Neural crest cell (in vitro differentiated cells): ENCODE data around the gene WDR18. TPM values are rescaled to one million over a fixed set of nuclear protein-coding genes. Genes with fewer than 3 reads are reported as not detected.

Source experiments
- DNase-seq: peaks from one replicate; pipeline ENCODE4 v3.0.0; 2021; ENCODE audit warnings: low read depth, mixed read lengths, low spot score
- H3K27ac Mint-ChIP-seq: one replicate; pipeline ENCODE4 v1.8.0; 2021; ENCODE audit warnings: mild to moderate bottlenecking, mixed read lengths; ENCODE audit not compliant: unreplicated experiment
- H3K27me3 Mint-ChIP-seq: 2 replicates; pipeline ENCODE4 v1.8.0; 2021; ENCODE audit warnings: low read depth, mild to moderate bottlenecking, mixed read lengths
- H3K36me3 Mint-ChIP-seq: 2 replicates; pipeline ENCODE4 v1.8.0; 2021; ENCODE audit warnings: low read depth, mild to moderate bottlenecking, mixed read lengths
- H3K4me1 Mint-ChIP-seq: 2 replicates; pipeline ENCODE4 v1.8.0; 2021; ENCODE audit warnings: mixed read lengths
- H3K4me3 Mint-ChIP-seq: one replicate; pipeline ENCODE4 v1.8.0; 2021; ENCODE audit warnings: mild to moderate bottlenecking, mixed read lengths
- H3K9me3 Mint-ChIP-seq: 2 replicates; pipeline ENCODE4 v1.8.0; 2021; ENCODE audit warnings: mixed read lengths
- total RNA-seq: library from RNA; stranded (reverse); gene quantifications from 2 replicates; pipeline ENCODE4 v1.2.1, GENCODE V29; 2021
- TF ChIP-seq, protein P1 (sequence below): fragments of 200-600 bp; sonication (generic); conservative IDR thresholded peaks from 2 replicates; pipeline ENCODE4 v1.5.0; 2021; ENCODE audit warnings: antibody characterized with exemption, mild to moderate bottlenecking

The WDR18 gene
- total RNA-seq, 1 donor from 2014 or later: 65.2 TPM

DNA sequence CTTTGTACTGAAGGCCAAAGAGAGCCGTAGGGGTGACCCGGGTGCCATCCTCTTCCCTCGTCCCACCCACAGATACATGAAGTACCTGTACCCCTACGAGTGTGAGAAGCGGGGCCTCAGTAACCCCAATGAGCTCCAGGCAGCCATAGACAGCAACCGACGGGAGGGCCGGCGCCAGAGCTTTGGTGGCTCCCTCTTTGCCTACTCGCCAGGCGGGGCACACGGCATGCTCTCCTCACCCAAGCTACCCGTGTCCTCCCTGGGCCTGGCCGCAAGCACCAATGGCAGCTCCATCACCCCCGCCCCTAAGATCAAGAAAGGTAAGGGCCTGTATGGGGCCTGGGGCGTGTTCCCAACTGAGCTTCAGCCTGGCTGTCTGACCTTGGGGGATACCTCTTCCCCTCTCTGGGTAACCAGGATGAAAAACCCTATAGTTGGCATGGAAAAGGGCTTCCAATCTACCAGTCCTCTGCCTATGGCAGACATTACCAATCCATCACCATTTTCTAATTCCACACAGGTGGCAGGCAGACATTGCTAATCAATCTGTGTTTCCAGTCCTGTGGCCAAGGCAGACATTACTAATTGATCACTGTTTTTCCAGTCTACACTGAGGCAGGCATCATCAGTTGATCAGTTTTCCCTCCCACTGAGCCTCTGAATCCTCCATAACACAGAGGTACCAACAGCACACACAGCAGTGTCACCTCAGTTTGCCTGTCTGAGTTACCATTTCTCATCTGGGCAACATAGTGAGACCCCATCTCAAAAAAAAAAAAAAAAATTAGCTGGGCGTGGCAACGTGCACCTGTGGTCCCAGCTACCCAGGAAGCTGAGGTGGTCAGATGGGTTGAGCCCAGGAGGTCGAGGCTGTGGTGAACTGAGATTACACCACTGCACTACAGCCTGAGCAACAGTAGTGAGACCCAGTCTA lies 19.1 kb upstream of the WDR18 start:
- Mint-ChIP-seq H3K36me3 (peaks cover 19% of the 10 kb centered on the region), H3K27ac (no peak overlapping the region), H3K9me3 (no peaks in the 10 kb centered on the region), H3K27me3 (no peaks in the 10 kb centered on the region), H3K4me1 (peaks cover 5% of the 10 kb centered on the region), H3K4me3 (no peak overlapping the region)
- no peak for DNase-seq
- TF ChIP-seq, protein P1, sequence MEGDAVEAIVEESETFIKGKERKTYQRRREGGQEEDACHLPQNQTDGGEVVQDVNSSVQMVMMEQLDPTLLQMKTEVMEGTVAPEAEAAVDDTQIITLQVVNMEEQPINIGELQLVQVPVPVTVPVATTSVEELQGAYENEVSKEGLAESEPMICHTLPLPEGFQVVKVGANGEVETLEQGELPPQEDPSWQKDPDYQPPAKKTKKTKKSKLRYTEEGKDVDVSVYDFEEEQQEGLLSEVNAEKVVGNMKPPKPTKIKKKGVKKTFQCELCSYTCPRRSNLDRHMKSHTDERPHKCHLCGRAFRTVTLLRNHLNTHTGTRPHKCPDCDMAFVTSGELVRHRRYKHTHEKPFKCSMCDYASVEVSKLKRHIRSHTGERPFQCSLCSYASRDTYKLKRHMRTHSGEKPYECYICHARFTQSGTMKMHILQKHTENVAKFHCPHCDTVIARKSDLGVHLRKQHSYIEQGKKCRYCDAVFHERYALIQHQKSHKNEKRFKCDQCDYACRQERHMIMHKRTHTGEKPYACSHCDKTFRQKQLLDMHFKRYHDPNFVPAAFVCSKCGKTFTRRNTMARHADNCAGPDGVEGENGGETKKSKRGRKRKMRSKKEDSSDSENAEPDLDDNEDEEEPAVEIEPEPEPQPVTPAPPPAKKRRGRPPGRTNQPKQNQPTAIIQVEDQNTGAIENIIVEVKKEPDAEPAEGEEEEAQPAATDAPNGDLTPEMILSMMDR: no peak

DNA sequence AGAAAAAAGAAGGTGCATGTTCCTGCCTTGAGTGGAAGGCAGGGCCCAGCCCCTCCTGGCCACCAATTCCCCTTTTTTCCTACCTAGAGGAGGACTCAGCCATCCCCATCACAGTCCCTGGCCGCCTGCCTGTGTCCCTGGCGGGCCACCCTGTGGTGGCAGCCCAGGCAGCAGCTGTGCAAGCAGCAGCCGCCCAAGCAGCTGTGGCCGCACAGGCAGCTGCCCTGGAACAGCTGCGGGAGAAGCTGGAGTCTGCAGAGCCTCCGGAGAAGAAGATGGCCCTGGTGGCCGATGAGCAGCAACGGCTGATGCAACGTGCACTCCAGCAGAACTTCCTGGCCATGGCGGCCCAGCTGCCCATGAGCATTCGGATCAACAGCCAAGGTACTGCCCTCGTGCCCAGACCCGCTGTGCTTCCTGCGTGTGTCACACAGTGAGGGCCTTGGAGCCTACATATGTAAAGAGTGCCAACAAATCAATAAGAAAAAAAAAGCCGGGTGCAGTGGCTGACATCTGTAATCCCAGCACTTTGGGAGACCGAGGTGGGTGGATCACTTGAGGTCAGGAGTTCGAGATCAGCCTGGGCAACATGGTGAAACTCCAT lies 17.6 kb upstream of the WDR18 start:
- no peak overlapping the region for H3K27ac Mint-ChIP-seq
- H3K36me3 Mint-ChIP-seq: peaks cover 25% of the 10 kb centered on the region
- TF ChIP-seq, protein P1: no peak
- H3K9me3 Mint-ChIP-seq: peaks cover 4% of the 10 kb centered on the region
- peaks cover 5% of the 10 kb centered on the region for H3K4me1 Mint-ChIP-seq
- no peak for DNase-seq
- no peak overlapping the region for H3K4me3 Mint-ChIP-seq
- no peaks in the 10 kb centered on the region for H3K27me3 Mint-ChIP-seq

DNA sequence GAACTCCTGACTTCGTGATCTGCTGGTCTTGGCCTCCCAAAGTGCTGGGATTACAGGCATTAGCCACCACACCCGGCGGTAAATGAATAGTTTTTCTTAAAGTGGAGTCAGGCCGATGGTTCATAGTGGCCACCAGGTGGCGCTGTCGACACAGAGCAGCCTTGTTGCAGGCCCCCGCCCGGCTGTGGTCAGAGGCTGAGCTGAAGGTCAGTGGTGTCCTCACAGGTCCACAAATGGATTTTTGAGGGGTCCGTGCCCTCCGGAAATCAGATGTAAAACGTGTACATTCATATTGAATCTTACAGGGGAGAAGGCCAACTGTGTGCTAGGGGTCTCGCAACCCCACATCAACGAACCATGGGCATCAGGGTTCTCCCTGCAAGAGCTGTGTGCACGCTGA lies 13.4 kb upstream of the WDR18 start:
- TF ChIP-seq, protein P1: peak; percentile 75
- no peak overlapping the region for H3K27ac Mint-ChIP-seq
- peaks cover 4% of the 10 kb centered on the region for H3K9me3 Mint-ChIP-seq
- no peaks in the 10 kb centered on the region for H3K4me1 Mint-ChIP-seq
- DNase-seq: no peak
- no peaks in the 10 kb centered on the region for H3K27me3 Mint-ChIP-seq
- H3K4me3 Mint-ChIP-seq: no peak overlapping the region
- H3K36me3 Mint-ChIP-seq: peaks cover 22% of the 10 kb centered on the region

DNA sequence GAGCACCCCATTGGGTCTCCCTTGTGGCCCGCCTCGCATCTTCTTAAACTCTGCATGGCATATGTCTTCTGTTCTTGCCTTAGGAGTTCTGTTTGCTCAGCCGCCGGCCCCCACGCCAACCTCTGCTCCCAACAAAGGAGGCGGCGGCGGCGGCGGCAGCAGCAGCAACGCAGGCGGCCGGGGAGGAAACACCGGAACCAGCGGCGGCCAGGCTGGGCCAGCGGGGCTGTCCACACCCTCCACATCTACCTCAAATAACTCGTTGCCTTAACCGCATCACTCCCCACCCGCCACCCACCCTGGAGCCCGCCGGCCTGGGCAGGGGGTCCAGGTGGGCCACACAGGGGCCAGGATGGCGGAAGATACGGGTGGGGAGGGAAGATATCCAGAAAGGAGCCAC lies 12.3 kb upstream of the WDR18 start:
- DNase-seq: no peak
- TF ChIP-seq, protein P1: no peak
- no peak overlapping the region for H3K4me3 Mint-ChIP-seq
- peaks cover 18% of the 10 kb centered on the region for H3K36me3 Mint-ChIP-seq
- H3K27me3 Mint-ChIP-seq: no peaks in the 10 kb centered on the region
- peaks cover 4% of the 10 kb centered on the region for H3K9me3 Mint-ChIP-seq
- no peaks in the 10 kb centered on the region for H3K4me1 Mint-ChIP-seq
- H3K27ac Mint-ChIP-seq: no peak overlapping the region

DNA sequence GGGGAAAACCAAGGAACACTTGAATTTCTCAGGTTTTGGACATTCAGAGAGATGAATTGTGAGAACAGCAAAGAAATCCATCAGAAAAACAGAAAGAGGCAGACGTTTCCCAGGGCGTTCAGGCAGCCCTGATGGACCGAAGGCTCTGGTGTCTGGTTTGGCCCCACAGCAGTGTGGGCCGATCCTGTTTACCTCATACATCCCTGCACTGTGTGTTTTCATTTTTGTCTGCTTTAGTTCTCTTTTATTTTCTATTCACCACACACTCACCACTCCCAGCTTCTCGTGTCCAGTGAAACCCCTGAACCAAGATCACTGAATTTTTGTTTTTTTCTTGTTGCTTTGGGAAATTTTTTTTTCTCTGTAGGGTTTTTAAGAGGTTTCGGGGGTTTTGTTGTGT lies 11.9 kb upstream of the WDR18 start:
- Mint-ChIP-seq H3K9me3 (peaks cover 4% of the 10 kb centered on the region), H3K27ac (no peak overlapping the region), H3K36me3 (peaks cover 15% of the 10 kb centered on the region), H3K27me3 (no peaks in the 10 kb centered on the region), H3K4me3 (no peak overlapping the region), H3K4me1 (no peaks in the 10 kb centered on the region)
- DNase-seq: no peak
- TF ChIP-seq, protein P1: no peak
